SK-N-SH treated with all-trans-retinoic acid at 6 μM for 48 hours (cell line): ENCODE results near the gene POLK.

ENCODE experiments used
- ARNTL ChIP-seq: fragments of 450-650 bp; formaldehyde crosslinking; IDR thresholded peaks from 2 replicates; pipeline ENCODE4 v1.5.0; 2020; ENCODE audit warnings: low read depth, mild to moderate bottlenecking, moderate library complexity, borderline replicate concordance
- BACH2 ChIP-seq: fragments of 250-450 bp; sonication (Bioruptor Pico); IDR thresholded peaks from 2 replicates; pipeline ENCODE4 v1.9.0; 2021; ENCODE audit warnings: mild to moderate bottlenecking, borderline replicate concordance
- CREB5 ChIP-seq: fragments of 250-450 bp; sonication (Bioruptor Pico); IDR thresholded peaks from 2 replicates; pipeline ENCODE4 v1.5.1; 2020; ENCODE audit warnings: low read depth, mild to moderate bottlenecking, moderate library complexity
- ISL1 ChIP-seq: fragments of 250-450 bp; sonication (Bioruptor Pico); IDR thresholded peaks from 2 replicates; pipeline ENCODE4 v2.1.2; 2022; ENCODE audit warnings: mild to moderate bottlenecking, moderate library complexity
- OSR1 ChIP-seq: fragments of 250-450 bp; sonication (Bioruptor Pico); IDR thresholded peaks from 2 replicates; pipeline ENCODE4 v1.8.0; 2022; ENCODE audit warnings: moderate library complexity, mild to moderate bottlenecking, inconsistent platforms
- PATZ1 ChIP-seq: fragments of 250-450 bp; sonication (Bioruptor Pico); IDR thresholded peaks from 2 replicates; pipeline ENCODE4 v1.8.0; 2020; ENCODE audit warnings: mild to moderate bottlenecking, moderate library complexity, borderline replicate concordance
- POU6F1 ChIP-seq: fragments of 250-450 bp; sonication (Bioruptor Pico); IDR thresholded peaks from 2 replicates; pipeline ENCODE4 v1.8.0; 2021; ENCODE audit warnings: low read depth, mild to moderate bottlenecking, moderate library complexity, borderline replicate concordance
- SNAI2 ChIP-seq: fragments of 250-450 bp; sonication (Bioruptor Pico); IDR thresholded peaks from 2 replicates; pipeline ENCODE4 v1.5.0; 2020; ENCODE audit warnings: mild to moderate bottlenecking, moderate library complexity
- ZFP30 ChIP-seq: fragments of 450-650 bp; formaldehyde crosslinking; IDR thresholded peaks from 2 replicates; pipeline ENCODE4 v1.5.0; 2022; ENCODE audit warnings: mild to moderate bottlenecking, moderate library complexity
- ZNF70 ChIP-seq: fragments of 450-650 bp; formaldehyde crosslinking; IDR thresholded peaks from 2 replicates; pipeline ENCODE4 v1.5.0; 2020; ENCODE audit warnings: mild to moderate bottlenecking, moderate library complexity

GRCh38 chr5:75472973-75473372 lies 38.7 kb upstream of the POLK start:
- TF ChIP-seq ZFP30 (CRISPR knock-in tag) (no peak), SNAI2 (CRISPR knock-in tag) (no peak), PATZ1 (no peak), BACH2 (no peak), ISL1 (CRISPR knock-in tag) (no peak), ZNF70 (CRISPR knock-in tag) (no peak), ARNTL (CRISPR knock-in tag) (no peak), OSR1 (CRISPR knock-in tag) (no peak), POU6F1 (CRISPR knock-in tag) (no peak), CREB5 (CRISPR knock-in tag) (no peak)
